GM20000 (cell line): Measurements from ENCODE around the gene PCNX3.

Experiments used
- DNase-seq: peaks from one replicate; pipeline ENCODE4 v3.0.0; 2012; ENCODE audit warnings: low spot score
- CTCF ChIP-seq: IDR thresholded peaks from 2 replicates; pipeline ENCODE4 v1.5.1; 2012; ENCODE audit warnings: mild to moderate bottlenecking, control low read depth; ENCODE audit errors: extremely low read depth, missing control alignments

The PCNX3 gene

GRCh38 chr11:65607614-65608426, 7.8 kb upstream of the PCNX3 start:
- TF ChIP-seq CTCF, result no peak
- DNase-seq, result peak; percentile 26

GRCh38 chr11:65609229-65609628, 6.3 kb upstream of the PCNX3 start:
- TF ChIP-seq CTCF, result no peak

GRCh38 chr11:65609665-65610064, 5.9 kb upstream of the PCNX3 start:
- DNase-seq, result no peak
- TF ChIP-seq CTCF, result no peak

More at GRCh38 chr11:65609229-65609628, 6.3 kb upstream of the PCNX3 start:
- no peak for DNase-seq

GRCh38 chr11:65610404-65610803, 5.2 kb upstream of the PCNX3 start:
- no peak for TF ChIP-seq CTCF
- no peak for DNase-seq

GRCh38 chr11:65611028-65611757, 4.4 kb upstream of the PCNX3 start:
- TF ChIP-seq CTCF, result no peak
- no peak for DNase-seq

- no peak for DNase-seq
- no peak for TF ChIP-seq CTCF
Observed at GRCh38 chr11:65611758-65612603, 3.6 kb upstream of the PCNX3 start.
